ENCODE results near the gene FUT9.

The FUT9 gene

GRCh38 chr6:96094077-96094476 lies 78.3 kb downstream of the FUT9 start:
- TF ChIP-seq, protein P1, sequence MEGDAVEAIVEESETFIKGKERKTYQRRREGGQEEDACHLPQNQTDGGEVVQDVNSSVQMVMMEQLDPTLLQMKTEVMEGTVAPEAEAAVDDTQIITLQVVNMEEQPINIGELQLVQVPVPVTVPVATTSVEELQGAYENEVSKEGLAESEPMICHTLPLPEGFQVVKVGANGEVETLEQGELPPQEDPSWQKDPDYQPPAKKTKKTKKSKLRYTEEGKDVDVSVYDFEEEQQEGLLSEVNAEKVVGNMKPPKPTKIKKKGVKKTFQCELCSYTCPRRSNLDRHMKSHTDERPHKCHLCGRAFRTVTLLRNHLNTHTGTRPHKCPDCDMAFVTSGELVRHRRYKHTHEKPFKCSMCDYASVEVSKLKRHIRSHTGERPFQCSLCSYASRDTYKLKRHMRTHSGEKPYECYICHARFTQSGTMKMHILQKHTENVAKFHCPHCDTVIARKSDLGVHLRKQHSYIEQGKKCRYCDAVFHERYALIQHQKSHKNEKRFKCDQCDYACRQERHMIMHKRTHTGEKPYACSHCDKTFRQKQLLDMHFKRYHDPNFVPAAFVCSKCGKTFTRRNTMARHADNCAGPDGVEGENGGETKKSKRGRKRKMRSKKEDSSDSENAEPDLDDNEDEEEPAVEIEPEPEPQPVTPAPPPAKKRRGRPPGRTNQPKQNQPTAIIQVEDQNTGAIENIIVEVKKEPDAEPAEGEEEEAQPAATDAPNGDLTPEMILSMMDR (conservative IDR thresholded peaks at IDR 0.05; ENCODE audit: low read length): no peak
- TF ChIP-seq EZH2phosphoT487 (IDR thresholded peaks at IDR 0.05; ENCODE audit: borderline replicate concordance): no peak

DNA sequence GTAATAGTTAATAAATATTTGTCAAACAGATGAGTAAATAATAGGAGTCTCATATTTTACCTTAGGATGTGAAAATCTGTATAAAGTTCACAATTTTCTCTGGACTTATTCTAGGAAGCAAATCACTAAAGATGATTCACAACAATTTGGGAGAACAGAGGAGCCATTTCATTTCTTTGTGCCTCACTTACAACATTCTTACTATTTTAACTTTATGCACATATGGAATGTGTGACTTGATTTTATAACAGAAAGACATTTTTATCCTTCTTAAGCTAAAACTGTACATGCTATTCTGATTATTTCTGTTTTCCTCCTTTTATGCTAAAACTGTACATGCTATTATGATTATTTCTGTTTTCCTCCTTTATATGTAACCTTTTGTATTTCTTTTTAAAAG lies 83.3 kb downstream of the FUT9 start:
- no peak overlapping the region for H2AFZ ChIP-seq (ENCODE audit: low read length)
- no peaks in the 10 kb centered on the region for H3K4me1 ChIP-seq (ENCODE audit: insufficient read depth, low read length, poor library complexity, severe bottlenecking)
- no peak overlapping the region for H3K9ac ChIP-seq (ENCODE audit: low read depth, low read length, poor library complexity, severe bottlenecking)
- H3K79me2 ChIP-seq (ENCODE audit: insufficient read depth, low read length): no peaks in the 10 kb centered on the region
- no peaks in the 10 kb centered on the region for H4K20me1 ChIP-seq (ENCODE audit: insufficient read depth, low read length, poor library complexity, severe bottlenecking)
- H3K9me2 ChIP-seq (replicated peaks; ENCODE audit: low read depth, low read length): no peaks in the 10 kb centered on the region
- TF ChIP-seq, protein P1 (conservative IDR thresholded peaks at IDR 0.05; ENCODE audit: low read length): no peak
- TF ChIP-seq EZH2phosphoT487 (IDR thresholded peaks at IDR 0.05; ENCODE audit: borderline replicate concordance): no peak
- H3K27me3 ChIP-seq (ENCODE audit: insufficient read depth, low read length, poor library complexity, severe bottlenecking): no peaks in the 10 kb centered on the region
- no peaks in the 10 kb centered on the region for H3F3A ChIP-seq (ENCODE audit: low read depth)
- no peaks in the 10 kb centered on the region for H3K36me3 ChIP-seq (ENCODE audit: insufficient read depth, low read length)
- no peak overlapping the region for H3K4me2 ChIP-seq (ENCODE audit: low read depth, low read length, poor library complexity, severe bottlenecking)
- no peak overlapping the region for H3K4me3 ChIP-seq (ENCODE audit: low read length, poor library complexity, severe bottlenecking)
- no peaks in the 10 kb centered on the region for H3K9me3 ChIP-seq (ENCODE audit: insufficient read depth, low read depth, low read length)

More at GRCh38 chr6:96094077-96094476, 78.3 kb downstream of the FUT9 start:
- Histone ChIP-seq H3K9me2 (replicated peaks; ENCODE audit: low read depth, low read length) (no peaks in the 10 kb centered on the region), H3K79me2 (ENCODE audit: insufficient read depth, low read length) (no peaks in the 10 kb centered on the region), H3F3A (ENCODE audit: low read depth) (no peaks in the 10 kb centered on the region), H2AFZ (ENCODE audit: low read length) (no peak overlapping the region), H4K20me1 (ENCODE audit: insufficient read depth, low read length, poor library complexity, severe bottlenecking) (no peaks in the 10 kb centered on the region), H3K4me3 (ENCODE audit: low read length, poor library complexity, severe bottlenecking) (no peak overlapping the region), H3K27me3 (ENCODE audit: insufficient read depth, low read length, poor library complexity, severe bottlenecking) (no peaks in the 10 kb centered on the region), H3K36me3 (ENCODE audit: insufficient read depth, low read length) (no peaks in the 10 kb centered on the region), H3K9me3 (ENCODE audit: insufficient read depth, low read depth, low read length) (no peaks in the 10 kb centered on the region), H3K9ac (ENCODE audit: low read depth, low read length, poor library complexity, severe bottlenecking) (no peak overlapping the region), H3K4me1 (ENCODE audit: insufficient read depth, low read length, poor library complexity, severe bottlenecking) (no peaks in the 10 kb centered on the region), H3K4me2 (ENCODE audit: low read depth, low read length, poor library complexity, severe bottlenecking) (no peak overlapping the region)

DNA sequence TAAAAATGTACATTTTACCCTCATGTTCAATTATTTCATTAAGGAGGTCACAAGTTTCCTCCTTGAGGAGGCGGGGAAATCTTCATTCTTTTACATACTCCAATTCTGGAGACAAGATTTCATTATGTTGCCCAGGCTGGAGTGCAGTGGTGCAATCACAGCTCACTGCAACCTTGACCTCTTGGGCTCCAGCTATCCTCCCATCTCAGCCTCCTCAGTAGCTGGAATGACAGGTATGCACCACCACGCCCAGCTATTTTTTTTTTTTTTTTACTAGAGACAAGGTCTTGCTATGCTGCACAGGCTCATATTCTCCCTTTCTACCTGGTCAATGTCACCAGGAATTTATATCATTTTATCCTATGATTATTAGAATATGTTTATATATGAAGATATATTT lies 85.8 kb downstream of the FUT9 start:
- no peaks in the 10 kb centered on the region for H3K27me3 ChIP-seq (ENCODE audit: insufficient read depth, low read length, poor library complexity, severe bottlenecking)
- H4K20me1 ChIP-seq (ENCODE audit: insufficient read depth, low read length, poor library complexity, severe bottlenecking): no peaks in the 10 kb centered on the region
- H2AFZ ChIP-seq (ENCODE audit: low read length): no peak overlapping the region
- H3K36me3 ChIP-seq (ENCODE audit: insufficient read depth, low read length): no peaks in the 10 kb centered on the region
- TF ChIP-seq, protein P1 (conservative IDR thresholded peaks at IDR 0.05; ENCODE audit: low read length): no peak
- no peak for TF ChIP-seq EZH2phosphoT487 (IDR thresholded peaks at IDR 0.05; ENCODE audit: borderline replicate concordance)
- H3K9me3 ChIP-seq (ENCODE audit: insufficient read depth, low read depth, low read length): no peaks in the 10 kb centered on the region
- H3K4me3 ChIP-seq (ENCODE audit: low read length, poor library complexity, severe bottlenecking): no peak overlapping the region
- no peak overlapping the region for H3K4me2 ChIP-seq (ENCODE audit: low read depth, low read length, poor library complexity, severe bottlenecking)
- no peaks in the 10 kb centered on the region for H3K79me2 ChIP-seq (ENCODE audit: insufficient read depth, low read length)
- H3K9ac ChIP-seq (ENCODE audit: low read depth, low read length, poor library complexity, severe bottlenecking): no peak overlapping the region
- no peaks in the 10 kb centered on the region for H3K4me1 ChIP-seq (ENCODE audit: insufficient read depth, low read length, poor library complexity, severe bottlenecking)
- no peaks in the 10 kb centered on the region for H3F3A ChIP-seq (ENCODE audit: low read depth)
- no peaks in the 10 kb centered on the region for H3K9me2 ChIP-seq (replicated peaks; ENCODE audit: low read depth, low read length)
